Midbrain (tissue), 1 donor: ENCODE results near the gene OR2T35.
"Not testable (repeated sequence)": the region's sequence is repeated elsewhere in the genome, so short reads cannot be mapped to it uniquely, and the experiment has no call there.

Source experiments
- DNase-seq: peaks from one replicate; lab custom pipeline; 2025; lab: John Stamatoyannopoulos, UW

OR2T35 gene, protein sequence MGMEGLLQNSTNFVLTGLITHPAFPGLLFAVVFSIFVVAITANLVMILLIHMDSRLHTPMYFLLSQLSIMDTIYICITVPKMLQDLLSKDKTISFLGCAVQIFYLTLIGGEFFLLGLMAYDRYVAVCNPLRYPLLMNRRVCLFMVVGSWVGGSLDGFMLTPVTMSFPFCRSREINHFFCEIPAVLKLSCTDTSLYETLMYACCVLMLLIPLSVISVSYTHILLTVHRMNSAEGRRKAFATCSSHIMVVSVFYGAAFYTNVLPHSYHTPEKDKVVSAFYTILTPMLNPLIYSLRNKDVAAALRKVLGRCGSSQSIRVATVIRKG

DNA sequence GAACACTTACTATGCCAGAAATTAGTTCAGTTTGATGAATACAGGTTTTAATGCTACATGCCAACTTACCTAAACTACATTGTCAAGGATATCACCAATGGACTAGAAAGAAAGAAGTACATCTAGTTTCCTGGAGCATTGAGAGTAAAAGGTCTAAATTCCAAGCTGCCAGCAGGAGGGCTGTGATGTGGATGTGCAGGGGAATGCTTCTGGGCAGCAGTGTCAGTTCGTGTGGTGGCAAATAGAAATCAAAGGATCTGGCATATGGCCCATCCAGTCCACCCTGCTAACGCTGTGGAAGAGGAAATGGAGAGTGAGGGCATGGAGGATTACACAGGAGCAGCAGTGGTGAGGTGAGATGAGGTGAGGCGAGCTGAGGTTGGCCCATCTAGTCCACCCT, at the start of gene OR2T35:
Gene OR2T35, minus strand, starts transcription at position 101 of the 400 bp plus-strand sequence. CDS start 6,020 bp downstream, outside the sequence.
- not testable (repeated sequence) for DNase-seq

DNA sequence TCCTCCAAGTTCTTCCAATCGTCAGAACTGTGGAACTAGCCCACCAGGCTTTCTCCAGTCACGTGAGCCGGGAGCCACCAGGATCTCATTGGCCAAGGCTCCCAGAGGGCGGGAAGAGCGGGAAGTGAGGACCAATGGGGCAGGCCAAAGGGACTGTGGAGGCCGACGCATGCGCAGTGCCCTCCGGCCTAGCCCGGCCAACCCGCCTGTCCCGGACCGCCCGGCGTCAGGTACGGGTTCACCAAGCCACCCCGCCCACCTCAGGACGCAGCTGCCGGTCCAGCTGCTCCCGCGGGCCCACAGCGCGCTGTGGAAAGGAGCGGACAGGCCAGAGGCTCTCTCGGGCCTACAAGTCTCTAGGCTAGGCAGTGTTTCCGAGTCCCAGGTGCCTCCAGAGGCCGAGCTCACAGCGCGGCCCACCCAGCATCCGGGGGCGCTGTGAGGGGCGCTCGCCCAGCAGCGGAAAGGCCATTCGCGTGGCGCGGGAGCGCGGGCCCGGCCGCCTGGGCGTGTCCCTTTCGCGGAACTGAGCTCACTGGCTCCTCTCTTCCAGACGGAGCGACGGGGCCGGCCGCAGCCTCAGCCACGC, 46.6 kb upstream of the OR2T35 start:
- no peak for DNase-seq

DNA sequence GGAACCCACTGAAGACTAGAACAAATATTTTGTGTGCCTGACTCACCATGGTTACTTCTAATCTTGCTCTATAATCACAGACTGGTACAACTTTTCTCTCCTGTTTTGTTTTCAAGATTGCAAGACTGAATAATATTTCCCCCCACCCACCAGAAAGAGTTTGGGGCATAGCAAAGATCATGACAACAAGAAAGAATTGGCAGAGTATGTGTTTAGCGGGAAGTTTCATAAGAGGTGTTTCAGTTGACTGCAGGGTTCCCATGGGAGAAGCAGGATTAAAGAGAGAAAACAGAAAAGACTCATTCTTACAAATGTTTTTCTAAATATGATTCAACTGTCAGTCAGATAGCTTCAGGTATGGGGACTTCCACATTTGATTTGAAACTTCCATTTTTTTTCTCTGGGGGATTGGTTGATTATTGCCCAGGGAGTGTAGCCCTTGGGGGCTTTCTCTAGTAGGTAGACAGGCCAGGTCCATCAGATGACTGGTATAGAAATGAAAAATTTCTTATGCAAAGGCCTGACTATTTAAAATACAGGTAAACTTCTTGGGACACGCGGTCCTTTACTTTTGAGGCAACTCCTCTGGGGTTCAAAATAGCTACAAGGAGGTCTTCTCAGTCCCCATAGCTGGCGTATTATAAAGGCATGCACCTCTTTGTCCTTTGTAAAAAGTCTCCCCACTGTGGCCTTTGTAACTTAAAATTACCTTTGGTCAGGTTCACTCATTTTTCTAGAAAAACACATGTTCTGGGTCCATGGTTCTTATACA, 43.6 kb upstream of the OR2T35 start:
- DNase-seq = no peak

DNA sequence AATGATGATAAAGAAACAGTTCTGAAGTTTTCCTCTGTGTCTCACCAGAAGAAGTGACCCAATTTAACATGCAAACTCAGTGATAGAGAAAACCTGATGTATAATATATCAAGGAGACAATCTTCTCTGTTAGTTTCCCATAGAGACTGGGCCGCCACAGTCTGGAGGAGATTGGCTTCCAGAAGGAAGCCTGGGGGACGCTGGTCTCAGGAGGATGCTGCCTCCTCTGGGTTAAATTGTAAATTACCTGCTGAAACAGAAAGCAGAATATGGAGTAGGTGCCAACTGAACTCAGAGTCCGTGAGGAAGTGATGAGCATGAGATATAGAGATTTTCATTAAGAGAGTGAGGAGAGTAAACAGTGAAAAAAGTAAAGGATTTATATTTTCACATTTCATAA, 41.7 kb upstream of the OR2T35 start:
- no peak for DNase-seq

DNA sequence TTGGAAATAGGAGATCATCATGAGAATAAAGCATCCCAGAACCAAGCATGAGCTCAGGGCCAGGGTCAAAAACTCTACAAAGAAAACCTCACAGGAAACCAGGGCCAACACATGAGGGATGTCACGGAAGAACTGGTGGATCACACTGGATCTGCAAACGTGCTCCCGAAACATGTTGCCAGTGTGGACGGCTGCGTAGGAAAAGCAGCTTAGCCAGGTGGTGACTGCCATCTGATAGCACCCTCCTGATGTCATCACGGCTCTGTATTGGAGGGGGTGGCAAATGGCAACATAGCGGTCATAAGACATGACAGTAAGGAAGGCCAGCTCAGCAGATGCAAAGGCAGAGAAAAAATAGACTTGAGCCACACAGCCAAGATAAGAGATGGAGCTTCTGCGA, 36.6 kb upstream of the OR2T35 start:
- DNase-seq = no peak

DNA sequence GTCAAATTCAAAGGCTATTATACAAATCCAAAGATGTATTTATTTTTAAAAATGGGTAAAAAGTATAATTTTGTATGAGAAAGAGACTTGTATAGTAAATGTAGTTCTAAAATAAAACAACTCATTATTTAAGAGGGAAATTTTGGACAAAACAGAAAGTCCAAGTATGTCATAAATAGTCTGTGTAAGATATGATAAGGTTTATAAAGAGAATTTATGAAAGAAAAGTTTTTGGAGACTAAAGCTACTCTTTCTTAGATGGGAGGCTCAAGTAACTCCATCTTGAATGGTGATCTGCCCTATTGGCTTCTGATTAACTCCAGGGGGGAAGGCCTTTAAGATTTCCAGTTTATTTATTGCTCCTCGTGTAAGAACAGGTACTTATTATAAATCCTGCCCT, 24.9 kb upstream of the OR2T35 start:
- DNase-seq = no peak

DNA sequence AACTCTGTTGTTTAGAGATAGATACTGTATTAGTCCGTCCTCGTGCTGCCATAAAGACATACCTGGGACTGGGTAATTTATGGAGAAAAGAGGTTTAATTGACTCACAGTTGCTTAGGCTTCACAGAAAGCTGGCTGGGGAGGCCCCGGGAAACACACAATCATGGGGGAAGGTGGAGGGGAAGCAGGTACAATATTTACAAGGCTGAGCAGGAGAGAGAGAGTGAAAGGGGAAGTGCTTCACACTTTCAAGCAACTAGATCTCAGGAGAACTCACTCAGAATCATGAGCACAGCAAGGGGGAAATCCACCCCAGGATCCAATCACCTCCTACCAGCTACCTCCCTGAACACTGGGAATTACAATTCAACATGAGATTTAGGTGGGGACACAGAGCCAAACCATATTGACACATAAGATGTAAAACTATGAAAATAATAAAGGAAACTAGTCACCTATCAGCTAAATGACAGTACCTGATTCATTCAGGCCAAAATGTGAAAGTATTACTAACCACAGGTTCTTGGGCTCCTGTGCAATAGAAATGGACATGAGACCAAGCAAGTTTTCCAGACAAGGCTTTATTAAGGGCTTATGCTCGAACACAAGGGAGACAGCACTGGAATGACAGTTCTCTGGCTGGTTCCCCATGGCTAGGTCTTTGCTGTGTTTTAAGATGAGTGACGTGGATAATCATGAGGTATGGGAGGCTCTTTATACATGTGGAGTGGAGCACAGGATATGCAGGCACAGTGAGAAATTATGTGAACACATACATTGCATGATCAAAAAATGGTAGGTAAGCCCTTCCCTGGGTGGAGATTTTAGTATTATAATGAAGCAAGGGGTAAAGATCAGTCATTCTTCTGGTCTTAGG, 18.6 kb upstream of the OR2T35 start:
- DNase-seq = not testable (repeated sequence)

DNA sequence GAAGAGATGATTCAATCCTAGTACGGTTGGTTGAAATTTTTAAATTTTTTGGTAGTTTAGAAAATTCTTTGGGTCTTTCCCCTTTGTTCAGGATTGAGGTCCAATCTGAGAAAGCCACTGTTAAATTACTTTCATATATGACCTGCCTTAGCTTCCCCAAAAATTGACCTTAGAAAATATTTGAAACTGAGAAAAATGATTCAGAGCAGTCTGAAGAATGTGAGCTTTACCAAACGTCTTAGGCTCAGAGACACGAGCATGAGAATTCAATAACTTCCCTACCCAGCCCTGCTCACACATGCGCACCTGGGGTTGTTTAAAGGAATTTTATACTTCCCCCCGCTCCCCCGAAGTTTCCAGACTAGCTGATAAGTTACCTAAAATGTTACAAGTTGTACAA, 11.7 kb upstream of the OR2T35 start:
- not testable (repeated sequence) for DNase-seq

DNA sequence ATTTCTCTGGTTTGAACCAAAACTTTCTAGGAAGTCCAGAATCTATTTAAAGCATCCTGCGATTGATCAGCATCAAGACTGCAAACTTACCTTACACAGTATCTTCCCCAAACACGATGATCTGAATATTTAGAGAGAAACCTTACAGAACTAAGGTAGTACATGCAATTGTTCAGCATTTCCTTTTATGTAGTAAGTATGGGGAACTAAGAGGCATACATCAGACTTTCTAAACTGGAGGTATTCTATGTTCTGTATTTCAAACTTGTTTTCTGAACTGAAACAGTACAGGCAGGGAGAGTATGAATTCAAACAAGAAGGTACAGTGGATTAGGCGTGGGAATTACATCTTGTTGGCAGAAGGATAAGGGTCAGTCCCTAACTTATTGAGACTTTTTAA, 10.3 kb upstream of the OR2T35 start, which contains the start of gene OR2T27:
Gene OR2T27, minus strand, starts transcription at position 175 of the 400 bp plus-strand sequence. CDS start 4,644 bp downstream, outside the sequence.
- DNase-seq = not testable (repeated sequence)

DNA sequence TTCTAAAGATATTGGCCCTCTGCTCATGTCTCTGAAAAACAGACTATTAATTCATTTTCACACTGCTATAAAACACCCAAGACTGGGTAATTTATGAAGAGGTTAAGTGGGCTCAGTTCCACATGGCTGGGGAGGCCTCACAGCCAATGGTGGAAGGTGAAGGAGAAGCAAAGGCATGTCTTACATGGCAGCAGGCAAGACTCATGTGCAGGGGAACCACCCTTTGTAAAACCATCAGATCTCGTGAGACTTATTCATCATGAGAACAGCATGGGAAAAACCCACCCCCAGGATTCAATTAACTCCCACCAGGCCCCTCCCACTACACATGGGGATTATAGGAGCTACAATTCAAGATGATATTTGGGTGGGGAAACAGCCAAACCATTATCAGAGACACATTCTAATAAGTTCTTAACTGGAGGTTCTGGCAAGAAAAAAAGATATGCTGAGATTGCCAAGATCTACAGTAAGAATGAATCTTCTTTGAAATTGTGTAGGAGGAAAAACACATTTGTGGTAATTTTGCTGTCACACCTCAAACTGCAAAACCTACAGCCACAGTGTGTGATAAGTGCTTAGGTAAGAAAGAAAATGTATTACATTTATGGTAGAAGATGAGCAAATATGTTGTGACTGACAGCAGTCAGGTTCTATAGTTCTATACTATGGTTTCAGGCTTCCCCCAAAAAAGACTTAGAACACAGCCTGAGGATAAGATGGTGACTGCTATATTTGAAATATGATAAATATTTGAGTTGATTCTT, 3.9 kb upstream of the OR2T35 start:
- DNase-seq = not testable (repeated sequence)

DNA sequence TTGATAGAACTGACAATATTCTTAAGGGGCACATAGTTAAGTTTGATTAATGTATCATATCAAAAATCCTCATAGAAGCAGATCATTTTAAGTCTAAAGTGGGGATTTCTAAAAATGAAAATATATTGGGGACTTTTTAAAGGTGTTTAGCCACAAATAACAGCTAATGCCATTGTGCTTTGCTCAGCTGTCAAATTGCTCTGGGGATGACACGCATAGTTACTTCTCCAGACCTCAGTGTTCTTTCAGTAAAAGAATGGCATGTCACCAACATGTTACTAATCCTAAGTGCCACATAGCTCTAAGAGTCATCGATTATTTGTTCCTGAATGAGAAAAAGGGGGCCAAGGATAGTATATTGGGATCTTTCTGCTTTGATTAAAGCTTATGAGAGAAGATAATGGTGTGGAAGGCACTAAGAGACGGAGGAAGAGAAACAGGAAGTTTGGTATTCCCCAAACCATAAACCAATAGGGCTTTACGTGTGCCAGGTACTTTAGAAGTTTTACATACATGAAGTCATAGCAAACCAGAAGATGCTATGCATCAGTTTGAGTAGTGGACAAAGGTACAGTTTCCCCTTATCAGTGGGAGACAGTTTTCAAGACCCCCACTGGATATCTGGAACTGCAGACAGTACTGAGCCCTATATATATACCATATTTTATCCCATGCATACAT, 2.0 kb downstream of the OR2T35 start:
- DNase-seq = not testable (repeated sequence)

DNA sequence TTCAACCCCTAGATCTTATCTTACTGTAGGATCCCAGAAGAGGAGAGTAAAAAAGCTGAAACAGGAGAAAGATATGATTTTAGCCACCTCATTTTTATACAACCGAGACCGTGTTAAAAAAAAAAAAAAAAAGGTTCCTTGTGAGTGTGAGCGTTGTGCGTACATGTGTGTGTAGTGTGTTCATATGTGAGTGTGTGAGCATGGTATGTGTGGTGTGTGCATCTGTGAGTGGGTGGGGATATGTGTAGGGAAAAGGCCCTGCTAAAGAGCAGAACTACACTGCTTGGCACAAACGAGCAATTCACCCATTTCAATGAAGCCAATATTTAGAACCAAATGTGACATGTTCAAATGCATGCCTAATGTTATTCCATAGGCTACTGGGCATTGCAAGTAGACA, 3.5 kb downstream of the OR2T35 start:
- not testable (repeated sequence) for DNase-seq

DNA sequence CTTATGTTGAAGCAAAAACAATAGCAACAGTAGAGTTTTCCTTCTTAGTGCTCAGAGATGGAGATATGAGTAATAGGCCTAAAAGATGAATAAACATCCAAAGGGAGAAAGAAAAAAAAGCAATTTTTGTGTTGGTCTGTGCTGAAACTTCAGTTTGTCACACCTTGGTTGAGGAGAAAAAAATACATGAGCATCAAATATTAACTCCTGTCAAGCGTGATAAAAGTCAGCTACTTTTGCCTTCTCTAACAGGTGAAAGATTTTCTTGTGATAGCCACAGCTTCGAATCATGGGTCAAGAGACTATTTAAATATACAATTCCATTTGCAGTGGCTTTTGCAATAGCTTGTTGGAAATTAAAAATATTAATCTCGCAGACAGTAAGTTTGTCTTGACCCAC, 4.2 kb downstream of the OR2T35 start:
- DNase-seq = not testable (repeated sequence)

DNA sequence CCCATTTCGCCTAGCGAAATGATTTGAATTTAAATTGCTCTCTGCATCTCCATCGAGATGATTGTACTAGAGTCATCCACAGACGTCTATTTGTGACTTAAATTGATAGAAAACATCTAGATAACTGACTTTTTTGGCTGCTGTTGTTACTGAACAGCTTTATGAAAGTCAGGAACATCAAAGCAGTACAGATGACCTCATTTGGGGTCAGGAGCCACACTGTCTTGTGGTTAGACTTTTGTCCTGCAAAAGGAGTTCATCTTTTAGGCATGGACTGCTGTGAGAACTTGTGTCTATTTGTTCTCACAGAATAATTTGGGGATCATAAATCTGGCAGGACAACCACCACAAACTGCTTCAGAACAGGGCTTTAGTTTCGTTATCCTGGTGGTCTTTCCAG, 5.4 kb downstream of the OR2T35 start:
- DNase-seq = not testable (repeated sequence)

DNA sequence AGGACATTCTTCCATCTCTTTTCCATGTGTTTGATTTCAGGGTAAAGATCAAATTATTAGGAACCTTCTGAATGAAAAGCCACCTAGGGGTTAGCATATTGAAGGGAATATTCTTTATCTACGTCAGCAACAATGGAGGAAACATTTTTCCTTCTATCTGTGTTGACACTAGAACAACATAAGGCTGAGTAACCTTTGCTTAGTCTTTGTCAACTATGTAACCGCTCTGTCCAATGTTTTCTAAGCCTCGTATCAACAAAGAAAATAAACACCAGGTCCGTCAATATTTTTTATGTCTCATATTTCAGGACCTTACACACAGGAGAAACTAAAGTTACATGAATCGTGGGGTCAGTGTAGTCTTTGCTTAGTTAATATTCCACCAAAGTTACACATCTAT, 8.5 kb downstream of the OR2T35 start:
- not testable (repeated sequence) for DNase-seq

DNA sequence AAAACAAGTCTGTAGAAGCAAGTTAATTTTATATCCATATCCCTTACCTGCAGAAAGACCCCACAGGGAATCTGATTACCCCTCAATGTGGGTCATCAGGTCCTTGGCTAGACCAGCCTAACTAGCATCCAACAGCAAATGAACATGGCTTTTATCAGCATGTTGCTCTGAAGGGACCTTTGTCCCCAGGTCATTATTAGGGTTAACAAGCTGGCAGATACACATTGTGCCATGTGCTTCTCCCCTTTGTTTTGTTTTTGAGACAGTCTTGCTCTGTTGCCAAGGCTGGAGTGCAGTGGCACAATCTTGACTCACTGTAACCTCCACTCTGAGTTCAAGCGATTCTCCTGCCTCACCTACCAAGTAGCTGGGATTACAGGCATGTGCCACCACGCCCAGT, 10.1 kb downstream of the OR2T35 start, which contains the start of gene OR2T11:
Gene OR2T11, minus strand, starts transcription at position 101 of the 400 bp plus-strand sequence. CDS start 7,963 bp downstream, outside the sequence.
- DNase-seq = not testable (repeated sequence)

DNA sequence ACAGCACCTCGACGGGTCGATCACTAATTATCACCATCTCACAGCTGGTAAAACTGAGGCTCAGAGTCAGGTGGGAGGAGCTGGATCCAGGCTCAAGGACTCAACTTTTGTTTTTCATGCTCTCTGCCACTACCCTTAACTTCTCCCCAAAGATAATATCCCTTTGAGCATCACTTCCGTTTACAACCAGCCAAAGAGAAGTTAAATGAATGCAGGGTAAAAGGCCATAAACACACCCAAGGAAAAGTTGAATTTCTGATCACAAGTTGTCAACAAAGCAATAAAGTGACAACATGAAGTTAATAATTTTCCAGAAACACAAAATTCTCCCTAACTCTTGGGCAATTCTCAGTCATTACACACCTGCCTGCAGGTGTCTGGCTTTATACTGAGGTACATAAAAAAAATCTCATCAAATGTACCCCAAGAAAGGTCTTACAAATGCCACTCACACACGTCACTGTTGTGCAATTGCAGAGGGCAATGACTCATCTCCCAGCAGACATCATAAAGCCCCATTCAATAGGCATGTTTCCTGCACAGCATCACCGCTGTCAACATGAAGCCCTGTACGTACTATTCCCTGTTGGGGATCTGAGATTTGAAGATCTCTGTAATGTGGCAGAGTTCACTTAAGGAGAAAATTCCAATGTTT, 13.6 kb downstream of the OR2T35 start:
- DNase-seq = no peak

DNA sequence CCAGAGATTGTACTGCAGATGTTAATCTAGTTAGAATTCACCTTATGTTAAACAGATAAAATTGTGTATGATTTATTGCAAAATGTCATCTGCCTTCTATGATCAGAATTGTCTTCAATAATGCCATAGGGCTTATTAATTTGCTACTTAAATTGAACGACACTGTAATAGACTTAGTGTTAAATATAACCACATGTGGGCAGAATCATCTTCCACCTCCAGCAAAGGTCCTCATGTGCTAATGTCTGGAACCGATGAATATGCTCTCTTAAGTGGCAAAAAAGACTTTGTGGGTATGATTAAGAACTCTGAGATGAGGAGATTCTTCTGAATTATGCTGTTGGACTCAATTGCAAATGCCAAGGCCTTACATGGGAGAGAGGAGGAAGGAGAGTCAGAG, 14.5 kb downstream of the OR2T35 start:
- DNase-seq = no peak

DNA sequence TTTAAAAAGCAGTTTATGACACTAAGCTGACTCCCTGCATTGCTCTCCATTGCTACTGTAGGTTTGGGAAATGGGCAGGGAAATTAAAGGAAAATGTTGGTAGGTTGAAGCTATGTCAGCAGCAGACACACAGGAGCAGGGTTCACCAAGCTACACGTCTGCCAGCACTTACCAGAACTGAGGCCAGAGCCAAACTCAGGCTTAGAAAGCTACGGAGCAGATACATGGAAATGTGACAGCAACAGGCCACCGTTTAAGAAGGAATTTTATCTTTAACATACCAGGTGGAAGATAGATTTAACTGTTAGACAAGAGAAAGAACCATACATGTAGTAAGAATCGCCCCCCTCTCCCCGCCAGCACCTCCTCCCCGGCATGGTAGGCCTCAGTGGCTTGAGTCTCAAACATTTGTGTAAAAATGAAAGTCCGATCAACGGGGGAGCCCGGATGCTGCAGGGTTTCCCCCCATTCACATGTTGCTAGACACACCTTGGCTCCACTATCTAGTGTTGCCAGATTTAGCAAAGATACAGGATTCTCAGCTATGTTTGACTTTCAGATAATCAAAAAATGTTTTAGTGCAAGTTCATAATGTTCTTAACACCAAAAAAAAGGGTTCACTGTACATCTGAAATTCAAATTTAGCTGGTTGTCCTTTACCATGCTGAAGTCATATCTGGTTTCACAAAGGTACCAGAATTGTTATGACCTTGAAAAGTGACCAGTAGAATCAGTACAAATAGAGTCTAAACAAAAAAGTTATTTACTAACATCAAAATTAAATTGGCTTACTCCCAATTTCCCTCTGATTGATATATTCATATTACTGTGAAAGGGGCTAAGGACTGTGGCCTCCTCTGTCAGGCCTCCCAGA, 16.9 kb downstream of the OR2T35 start:
- no peak for DNase-seq
